Camera-type eye (tissue), 1 donor: ENCODE data around the gene MPL. TPM values are rescaled to one million over a fixed set of nuclear protein-coding genes. Genes with fewer than 3 reads are reported as not detected.

Experiments
- total RNA-seq: library from RNA; depleted of rRNA; stranded (reverse); fragments of >200 nt; gene quantifications from one replicate; pipeline ENCODE4 v1.2.3, GENCODE V29; 2014

Gene MPL
- total RNA-seq: 0.93 TPM

GRCh38 chr1:43337588-43337987, at the start of gene MPL:
Gene MPL, plus strand, starts transcription at chr1:43337818. Its CDS starts 31 bp downstream, at chr1:43337849.

GRCh38 chr1:43300378-43301094, 37.1 kb upstream of the MPL start, which contains the start of gene TIE1:
Gene TIE1, plus strand, starts transcription at chr1:43300982. Its CDS starts 90 bp downstream, at chr1:43301072.

GRCh38 chr1:43358746-43359693, 21.4 kb downstream of the MPL start, which contains the start of gene CDC20:
Gene CDC20, plus strand, starts transcription at chr1:43358981. Its CDS starts 235 bp downstream, at chr1:43359216.

GRCh38 chr1:43367904-43368645, 30.5 kb downstream of the MPL start, which contains the start of gene ELOVL1:
Gene ELOVL1, minus strand, starts transcription at chr1:43368011. Its CDS starts 2,402 bp downstream, at chr1:43365609.

GRCh38 chr1:43389326-43390313, 52.0 kb downstream of the MPL start, which contains the start of the genes MED8 and SZT2:
Gene MED8, minus strand, starts transcription at chr1:43389800. Its CDS starts 36 bp downstream, at chr1:43389764.
Gene SZT2, plus strand, starts transcription at chr1:43389899. Its CDS starts 70 bp downstream, at chr1:43389969.

Other genes with a start within 250 kb of the MPL start
- gene EBNA1BP2, start 165.5 kb upstream of the MPL start, total RNA-seq: 38.5 TPM
- gene CFAP57, start 165.5 kb upstream of the MPL start, total RNA-seq: 1.2 TPM
- 1.6 TPM for gene TMEM125, start 67.8 kb upstream of the MPL start, total RNA-seq
- 0.44 TPM for gene C1orf210, start 52.2 kb upstream of the MPL start, total RNA-seq
- 33.0 TPM for gene TIE1, start 36.8 kb upstream of the MPL start, total RNA-seq
- 9.0 TPM for gene CDC20, start 21.2 kb downstream of the MPL start, total RNA-seq
- gene ELOVL1, start 30.2 kb downstream of the MPL start, total RNA-seq: 14.2 TPM
- 51.3 TPM for gene MED8, start 52.0 kb downstream of the MPL start, total RNA-seq
- 52.4 TPM for gene SZT2, start 52.1 kb downstream of the MPL start, total RNA-seq
- 44.4 TPM for gene HYI, start 116.1 kb downstream of the MPL start, total RNA-seq
- 169 TPM for gene PTPRF, start 193.1 kb downstream of the MPL start, total RNA-seq